GM18526 (cell line): Measurements from ENCODE around the gene PLB1.

Source experiments
- POLR2A ChIP-seq: IDR thresholded peaks from 3 replicates; pipeline ENCODE4 v1.6.1; 2011; ENCODE audit not compliant: insufficient read length; ENCODE audit errors: extremely low read depth

Gene PLB1

GRCh38 chr2:28621172-28622100, 125.6 kb downstream of the PLB1 start:
- no peak for TF ChIP-seq POLR2A

- no peak for TF ChIP-seq POLR2A
Measured at GRCh38 chr2:28622101-28622499, 126.2 kb downstream of the PLB1 start.

- TF ChIP-seq POLR2A, result no peak
Measured at GRCh38 chr2:28623582-28624405, 127.9 kb downstream of the PLB1 start.

GRCh38 chr2:28624436-28624792, 128.6 kb downstream of the PLB1 start:
- TF ChIP-seq POLR2A, result no peak

- no peak for TF ChIP-seq POLR2A
Measured at GRCh38 chr2:28624793-28625701, 129.2 kb downstream of the PLB1 start.

- no peak for TF ChIP-seq POLR2A
Measured at GRCh38 chr2:28626376-28626775, 130.5 kb downstream of the PLB1 start.

- no peak for TF ChIP-seq POLR2A
Measured at GRCh38 chr2:28626891-28627421, 131.1 kb downstream of the PLB1 start.

- TF ChIP-seq POLR2A, result no peak
Measured at GRCh38 chr2:28627722-28628480, 132.0 kb downstream of the PLB1 start.

GRCh38 chr2:28628506-28628905, 132.6 kb downstream of the PLB1 start:
- TF ChIP-seq POLR2A, result no peak

- TF ChIP-seq POLR2A, result no peak
Measured at GRCh38 chr2:28628987-28629386, 133.1 kb downstream of the PLB1 start.

- no peak for TF ChIP-seq POLR2A
Measured at GRCh38 chr2:28629910-28630309, 134.1 kb downstream of the PLB1 start.

- TF ChIP-seq POLR2A, result no peak
Measured at GRCh38 chr2:28630341-28630740, 134.5 kb downstream of the PLB1 start.

- TF ChIP-seq POLR2A, result no peak
Measured at GRCh38 chr2:28631514-28632206, 135.8 kb downstream of the PLB1 start.

- no peak for TF ChIP-seq POLR2A
Measured at GRCh38 chr2:28632791-28633190, 136.9 kb downstream of the PLB1 start.

GRCh38 chr2:28633204-28633603, 137.3 kb downstream of the PLB1 start:
- TF ChIP-seq POLR2A, result no peak
